ENCODE data around the gene PCDHB12.
"Not testable (repeated sequence)": the region's sequence is repeated elsewhere in the genome, so short reads cannot be mapped to it uniquely, and the experiment has no call there.

PCDHB12 gene

DNA sequence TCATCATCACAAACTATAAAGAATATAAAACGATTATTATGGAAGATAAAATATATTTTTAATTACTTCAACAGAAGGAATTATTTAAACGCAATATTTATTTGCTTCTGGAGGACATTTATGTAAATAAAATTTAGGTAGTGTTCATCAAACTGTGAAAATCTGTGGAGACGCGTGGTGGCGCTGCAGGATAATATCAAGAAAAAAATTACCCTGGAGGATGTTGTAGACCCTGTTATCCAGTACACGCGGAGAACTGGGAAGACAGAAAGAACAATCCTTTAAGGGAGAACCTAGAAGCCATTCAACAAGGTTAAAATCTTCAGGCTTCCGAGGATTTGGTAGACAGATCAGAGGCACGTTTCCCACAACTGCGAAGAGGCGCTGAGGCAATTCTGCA, at the start of gene PCDHB12:
Gene PCDHB12, plus strand, starts transcription at position 242 of the 400 bp plus-strand sequence. CDS start 189 bp downstream, outside the sequence.
- no peak within 1 kb of the TSS; the same call in 1 of the 2 replicates for H3K4me3 ChIP-seq (ENCODE audit: control insufficient read depth, low read depth, low read length)
- DNase-seq (ENCODE audit: low read depth) = no peak

GRCh38 chr5:141172381-141173204, 35.9 kb upstream of the PCDHB12 start, which contains the start of gene PCDHB7:
Gene PCDHB7, plus strand, starts transcription at chr5:141172644. Its CDS starts 192 bp downstream, at chr5:141172836.
- H3K4me3 ChIP-seq (ENCODE audit: control insufficient read depth, low read depth, low read length) = no peak within 1 kb of the TSS
- TF ChIP-seq, protein P1, sequence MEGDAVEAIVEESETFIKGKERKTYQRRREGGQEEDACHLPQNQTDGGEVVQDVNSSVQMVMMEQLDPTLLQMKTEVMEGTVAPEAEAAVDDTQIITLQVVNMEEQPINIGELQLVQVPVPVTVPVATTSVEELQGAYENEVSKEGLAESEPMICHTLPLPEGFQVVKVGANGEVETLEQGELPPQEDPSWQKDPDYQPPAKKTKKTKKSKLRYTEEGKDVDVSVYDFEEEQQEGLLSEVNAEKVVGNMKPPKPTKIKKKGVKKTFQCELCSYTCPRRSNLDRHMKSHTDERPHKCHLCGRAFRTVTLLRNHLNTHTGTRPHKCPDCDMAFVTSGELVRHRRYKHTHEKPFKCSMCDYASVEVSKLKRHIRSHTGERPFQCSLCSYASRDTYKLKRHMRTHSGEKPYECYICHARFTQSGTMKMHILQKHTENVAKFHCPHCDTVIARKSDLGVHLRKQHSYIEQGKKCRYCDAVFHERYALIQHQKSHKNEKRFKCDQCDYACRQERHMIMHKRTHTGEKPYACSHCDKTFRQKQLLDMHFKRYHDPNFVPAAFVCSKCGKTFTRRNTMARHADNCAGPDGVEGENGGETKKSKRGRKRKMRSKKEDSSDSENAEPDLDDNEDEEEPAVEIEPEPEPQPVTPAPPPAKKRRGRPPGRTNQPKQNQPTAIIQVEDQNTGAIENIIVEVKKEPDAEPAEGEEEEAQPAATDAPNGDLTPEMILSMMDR (IDR thresholded peaks at IDR 0.05; ENCODE audit: control insufficient read depth, insufficient read depth, low read depth, low read length, missing control alignments) = peak; percentile 67
- no peak for DNase-seq (ENCODE audit: low read depth)

More for the DNA sequence above, at the start of gene PCDHB12:
- TF ChIP-seq, protein P1 (IDR thresholded peaks at IDR 0.05; ENCODE audit: control insufficient read depth, insufficient read depth, low read depth, low read length, missing control alignments) = peak; percentile 36

DNA sequence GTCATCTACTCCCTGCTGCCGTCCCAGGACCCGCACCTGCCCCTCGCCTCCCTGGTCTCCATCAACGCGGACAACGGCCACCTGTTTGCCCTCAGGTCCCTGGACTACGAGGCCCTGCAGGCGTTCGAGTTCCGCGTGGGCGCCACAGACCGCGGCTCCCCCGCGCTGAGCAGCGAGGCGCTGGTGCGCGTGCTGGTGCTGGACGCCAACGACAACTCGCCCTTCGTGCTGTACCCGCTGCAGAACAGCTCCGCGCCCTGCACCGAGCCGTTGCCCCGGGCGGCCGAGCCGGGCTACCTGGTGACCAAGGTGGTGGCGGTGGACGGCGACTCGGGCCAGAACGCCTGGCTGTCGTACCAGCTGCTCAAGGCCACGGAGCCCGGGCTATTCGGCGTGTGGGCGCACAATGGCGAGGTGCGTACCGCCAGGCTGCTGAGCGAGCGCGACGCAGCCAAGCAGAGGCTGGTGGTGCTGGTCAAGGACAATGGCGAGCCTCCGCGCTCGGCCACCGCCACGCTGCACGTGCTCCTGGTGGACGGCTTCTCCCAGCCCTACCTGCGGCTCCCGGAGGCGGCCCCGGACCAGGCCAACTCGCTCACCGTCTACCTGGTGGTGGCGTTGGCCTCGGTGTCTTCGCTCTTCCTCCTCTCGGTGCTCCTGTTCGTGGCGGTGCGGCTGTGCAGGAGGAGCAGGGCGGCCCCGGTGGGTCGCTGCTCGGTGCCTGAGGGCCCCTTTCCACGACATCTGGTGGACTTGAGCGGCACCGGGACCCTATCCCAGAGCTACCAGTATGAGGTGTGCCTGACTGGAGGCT, 34.0 kb upstream of the PCDHB12 start:
- DNase-seq (ENCODE audit: low read depth); H3K4me3 ChIP-seq (ENCODE audit: control insufficient read depth, low read depth, low read length): not testable (repeated sequence)

- TF ChIP-seq, protein P1 (IDR thresholded peaks at IDR 0.05; ENCODE audit: control insufficient read depth, insufficient read depth, low read depth, low read length, missing control alignments) = no peak
- DNase-seq (ENCODE audit: low read depth) = no peak
- H3K4me3 ChIP-seq (ENCODE audit: control insufficient read depth, low read depth, low read length) = no peak overlapping the region
Observed at GRCh38 chr5:141175933-141176332, 32.6 kb upstream of the PCDHB12 start.

GRCh38 chr5:141177577-141178191, 30.8 kb upstream of the PCDHB12 start, which contains the start of gene PCDHB8:
Gene PCDHB8, plus strand, starts transcription at chr5:141177790. Its CDS starts 245 bp downstream, at chr5:141178035.
- H3K4me3 ChIP-seq (ENCODE audit: control insufficient read depth, low read depth, low read length); DNase-seq (ENCODE audit: low read depth): not testable (repeated sequence)

GRCh38 chr5:141179371-141179770, 29.1 kb upstream of the PCDHB12 start:
- DNase-seq (ENCODE audit: low read depth); H3K4me3 ChIP-seq (ENCODE audit: control insufficient read depth, low read depth, low read length): not testable (repeated sequence)

More at GRCh38 chr5:141177577-141178191, 30.8 kb upstream of the PCDHB12 start, which contains the start of gene PCDHB8:
- TF ChIP-seq, protein P1 (IDR thresholded peaks at IDR 0.05; ENCODE audit: control insufficient read depth, insufficient read depth, low read depth, low read length, missing control alignments) = peak; percentile 35

- DNase-seq (ENCODE audit: low read depth); H3K4me3 ChIP-seq (ENCODE audit: control insufficient read depth, low read depth, low read length): not testable (repeated sequence)
Observed at GRCh38 chr5:141179876-141180275, 28.6 kb upstream of the PCDHB12 start.
